Measurements from ENCODE around the gene IL10RB.

The IL10RB gene

DNA sequence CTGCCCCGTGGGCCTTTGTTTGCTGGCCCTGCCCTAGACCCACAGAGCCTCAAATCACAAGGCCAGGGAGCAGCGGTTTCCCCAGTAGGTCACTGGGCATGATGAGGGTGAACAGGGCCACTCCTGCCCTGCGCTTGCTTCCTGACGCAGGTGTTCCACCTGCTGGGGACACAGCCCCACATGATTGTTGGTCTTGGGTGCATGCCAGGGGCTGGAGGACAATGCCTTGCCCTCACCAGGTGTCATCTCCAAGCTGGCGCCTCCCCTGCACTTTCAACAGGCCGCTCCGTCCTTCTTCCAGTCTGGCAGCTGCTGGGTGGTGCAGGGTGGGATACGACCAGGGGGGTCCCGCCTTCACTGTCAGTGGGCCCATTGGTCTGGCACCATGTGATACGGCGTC is 24.3 kb downstream of the IL10RB start:
- H3K27ac ChIP-seq (replicated peaks), result no peak overlapping the region
- no peak overlapping the region for H3K4me3 ChIP-seq (replicated peaks; ENCODE audit: insufficient read depth, low read length)
- no peaks in the 10 kb centered on the region for H3K27me3 ChIP-seq (ENCODE audit: insufficient read depth, poor library complexity, severe bottlenecking)
- no peak for DNase-seq (ENCODE audit: low read depth in 1 of 2, low spot score in 1 of 2)
- no peak for TF ChIP-seq POLR2AphosphoS5 (IDR thresholded peaks at IDR 0.05; ENCODE audit: low read depth)
- TF ChIP-seq SPI1 (IDR thresholded peaks at IDR 0.05; ENCODE audit: borderline replicate concordance, low read depth), result no peak
- no peak for TF ChIP-seq GABPA (IDR thresholded peaks at IDR 0.05; ENCODE audit: low read depth)
- TF ChIP-seq, protein P1, sequence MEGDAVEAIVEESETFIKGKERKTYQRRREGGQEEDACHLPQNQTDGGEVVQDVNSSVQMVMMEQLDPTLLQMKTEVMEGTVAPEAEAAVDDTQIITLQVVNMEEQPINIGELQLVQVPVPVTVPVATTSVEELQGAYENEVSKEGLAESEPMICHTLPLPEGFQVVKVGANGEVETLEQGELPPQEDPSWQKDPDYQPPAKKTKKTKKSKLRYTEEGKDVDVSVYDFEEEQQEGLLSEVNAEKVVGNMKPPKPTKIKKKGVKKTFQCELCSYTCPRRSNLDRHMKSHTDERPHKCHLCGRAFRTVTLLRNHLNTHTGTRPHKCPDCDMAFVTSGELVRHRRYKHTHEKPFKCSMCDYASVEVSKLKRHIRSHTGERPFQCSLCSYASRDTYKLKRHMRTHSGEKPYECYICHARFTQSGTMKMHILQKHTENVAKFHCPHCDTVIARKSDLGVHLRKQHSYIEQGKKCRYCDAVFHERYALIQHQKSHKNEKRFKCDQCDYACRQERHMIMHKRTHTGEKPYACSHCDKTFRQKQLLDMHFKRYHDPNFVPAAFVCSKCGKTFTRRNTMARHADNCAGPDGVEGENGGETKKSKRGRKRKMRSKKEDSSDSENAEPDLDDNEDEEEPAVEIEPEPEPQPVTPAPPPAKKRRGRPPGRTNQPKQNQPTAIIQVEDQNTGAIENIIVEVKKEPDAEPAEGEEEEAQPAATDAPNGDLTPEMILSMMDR (IDR thresholded peaks at IDR 0.05; ENCODE audit: insufficient read depth, low read length), result no peak
- TF ChIP-seq, protein P2, sequence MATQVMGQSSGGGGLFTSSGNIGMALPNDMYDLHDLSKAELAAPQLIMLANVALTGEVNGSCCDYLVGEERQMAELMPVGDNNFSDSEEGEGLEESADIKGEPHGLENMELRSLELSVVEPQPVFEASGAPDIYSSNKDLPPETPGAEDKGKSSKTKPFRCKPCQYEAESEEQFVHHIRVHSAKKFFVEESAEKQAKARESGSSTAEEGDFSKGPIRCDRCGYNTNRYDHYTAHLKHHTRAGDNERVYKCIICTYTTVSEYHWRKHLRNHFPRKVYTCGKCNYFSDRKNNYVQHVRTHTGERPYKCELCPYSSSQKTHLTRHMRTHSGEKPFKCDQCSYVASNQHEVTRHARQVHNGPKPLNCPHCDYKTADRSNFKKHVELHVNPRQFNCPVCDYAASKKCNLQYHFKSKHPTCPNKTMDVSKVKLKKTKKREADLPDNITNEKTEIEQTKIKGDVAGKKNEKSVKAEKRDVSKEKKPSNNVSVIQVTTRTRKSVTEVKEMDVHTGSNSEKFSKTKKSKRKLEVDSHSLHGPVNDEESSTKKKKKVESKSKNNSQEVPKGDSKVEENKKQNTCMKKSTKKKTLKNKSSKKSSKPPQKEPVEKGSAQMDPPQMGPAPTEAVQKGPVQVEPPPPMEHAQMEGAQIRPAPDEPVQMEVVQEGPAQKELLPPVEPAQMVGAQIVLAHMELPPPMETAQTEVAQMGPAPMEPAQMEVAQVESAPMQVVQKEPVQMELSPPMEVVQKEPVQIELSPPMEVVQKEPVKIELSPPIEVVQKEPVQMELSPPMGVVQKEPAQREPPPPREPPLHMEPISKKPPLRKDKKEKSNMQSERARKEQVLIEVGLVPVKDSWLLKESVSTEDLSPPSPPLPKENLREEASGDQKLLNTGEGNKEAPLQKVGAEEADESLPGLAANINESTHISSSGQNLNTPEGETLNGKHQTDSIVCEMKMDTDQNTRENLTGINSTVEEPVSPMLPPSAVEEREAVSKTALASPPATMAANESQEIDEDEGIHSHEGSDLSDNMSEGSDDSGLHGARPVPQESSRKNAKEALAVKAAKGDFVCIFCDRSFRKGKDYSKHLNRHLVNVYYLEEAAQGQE (IDR thresholded peaks at IDR 0.05; ENCODE audit: insufficient replicate concordance, low read depth), result no peak

DNA sequence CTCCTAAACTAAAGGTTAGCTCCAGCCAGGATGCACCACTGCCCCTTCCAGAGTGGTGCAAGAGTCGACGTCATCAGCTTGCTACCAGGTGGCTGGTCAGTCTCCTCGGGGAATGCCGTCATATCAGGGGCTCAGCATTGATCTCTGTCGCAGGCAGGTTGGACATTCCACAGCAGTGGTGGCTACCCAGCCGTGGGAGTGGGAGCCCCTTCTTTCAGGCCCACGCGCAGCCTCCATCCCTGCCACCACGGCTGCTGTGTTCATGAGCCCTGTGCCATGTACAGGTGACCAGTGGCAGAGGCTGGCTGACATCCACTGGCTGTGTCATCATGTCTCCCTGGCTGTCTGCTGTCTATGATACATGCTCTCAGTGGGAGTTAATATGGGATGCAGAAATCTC is 25.5 kb downstream of the IL10RB start:
- TF ChIP-seq, protein P2 (IDR thresholded peaks at IDR 0.05; ENCODE audit: insufficient replicate concordance, low read depth), result no peak
- no peak for TF ChIP-seq SPI1 (IDR thresholded peaks at IDR 0.05; ENCODE audit: borderline replicate concordance, low read depth)
- H3K27ac ChIP-seq (replicated peaks), result no peak overlapping the region

DNA sequence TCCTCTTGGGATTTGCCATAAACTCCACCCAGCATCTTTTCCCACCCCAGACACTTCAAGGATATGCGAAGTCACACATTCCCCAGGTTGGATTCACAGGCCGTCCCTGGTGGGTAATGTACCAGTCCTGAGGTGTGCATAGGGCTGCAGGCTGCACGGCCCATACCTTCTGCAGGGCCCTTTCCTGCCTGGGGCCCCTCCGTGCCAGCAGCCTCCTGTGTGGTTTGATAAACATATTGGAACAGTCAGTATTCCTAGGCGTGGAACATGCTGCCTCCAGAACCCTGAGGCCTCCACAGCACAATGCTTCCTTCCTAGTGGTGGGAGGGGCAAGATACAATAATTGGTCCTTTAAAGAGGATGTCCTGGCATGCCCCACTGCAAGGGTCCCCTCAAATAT is 26.6 kb downstream of the IL10RB start:
- DNase-seq (ENCODE audit: low read depth in 1 of 2, low spot score in 1 of 2), result no peak
- no peaks in the 10 kb centered on the region for H3K27me3 ChIP-seq (ENCODE audit: insufficient read depth, poor library complexity, severe bottlenecking)
- TF ChIP-seq, protein P1 (IDR thresholded peaks at IDR 0.05; ENCODE audit: insufficient read depth, low read length), result no peak
- TF ChIP-seq, protein P2 (IDR thresholded peaks at IDR 0.05; ENCODE audit: insufficient replicate concordance, low read depth), result no peak
- TF ChIP-seq SPI1 (IDR thresholded peaks at IDR 0.05; ENCODE audit: borderline replicate concordance, low read depth) (no peak), POLR2AphosphoS5 (IDR thresholded peaks at IDR 0.05; ENCODE audit: low read depth) (no peak), GABPA (IDR thresholded peaks at IDR 0.05; ENCODE audit: low read depth) (no peak)
- H3K27ac ChIP-seq (replicated peaks), result no peak overlapping the region
- H3K4me3 ChIP-seq (replicated peaks; ENCODE audit: insufficient read depth, low read length), result no peak overlapping the region

More for the DNA sequence above, 25.5 kb downstream of the IL10RB start:
- Histone ChIP-seq H3K4me3 (replicated peaks; ENCODE audit: insufficient read depth, low read length) (no peak overlapping the region), H3K27me3 (ENCODE audit: insufficient read depth, poor library complexity, severe bottlenecking) (no peaks in the 10 kb centered on the region)
- no peak for DNase-seq (ENCODE audit: low read depth in 1 of 2, low spot score in 1 of 2)

DNA sequence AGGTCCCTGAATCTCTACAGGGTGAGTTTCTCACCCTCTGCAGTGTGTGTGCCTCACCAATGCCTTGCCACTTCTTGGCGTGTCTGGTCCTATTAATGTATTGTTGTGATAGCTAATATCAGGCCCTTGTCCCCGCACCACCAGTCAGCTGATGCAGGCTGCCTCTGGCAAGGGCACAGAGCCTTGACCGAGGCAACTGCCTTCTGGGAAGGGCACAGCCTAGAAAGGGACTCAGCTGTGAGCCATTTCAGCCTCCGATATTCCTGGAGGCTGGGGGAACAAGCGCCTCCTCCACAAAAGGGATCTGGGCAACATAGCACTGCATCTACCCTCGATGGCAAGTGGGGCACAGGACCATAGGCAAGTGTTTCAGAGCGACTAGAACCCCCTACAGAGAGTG is 27.0 kb downstream of the IL10RB start:
- Histone ChIP-seq H3K4me3 (replicated peaks; ENCODE audit: insufficient read depth, low read length) (no peak overlapping the region), H3K27me3 (ENCODE audit: insufficient read depth, poor library complexity, severe bottlenecking) (no peaks in the 10 kb centered on the region), H3K27ac (replicated peaks) (no peak overlapping the region)
- TF ChIP-seq, protein P1 (IDR thresholded peaks at IDR 0.05; ENCODE audit: insufficient read depth, low read length), result no peak
- TF ChIP-seq POLR2AphosphoS5 (IDR thresholded peaks at IDR 0.05; ENCODE audit: low read depth) (no peak), GABPA (IDR thresholded peaks at IDR 0.05; ENCODE audit: low read depth) (no peak), SPI1 (IDR thresholded peaks at IDR 0.05; ENCODE audit: borderline replicate concordance, low read depth) (no peak)
- TF ChIP-seq, protein P2 (IDR thresholded peaks at IDR 0.05; ENCODE audit: insufficient replicate concordance, low read depth), result no peak
- DNase-seq (ENCODE audit: low read depth in 1 of 2, low spot score in 1 of 2), result no peak

Measured in HL-60 (cell line).